H4 (cell line): ENCODE measurements around the gene UBR7. TPM values are rescaled to one million over a fixed set of nuclear protein-coding genes. Genes with fewer than 3 reads are reported as not detected.
"Not testable (repeated sequence)": the region's sequence is repeated elsewhere in the genome, so short reads cannot be mapped to it uniquely, and the experiment has no call there.

Experiments
- DNase-seq: peaks from one replicate; pipeline ENCODE4 v3.0.0-alpha.2; 2015; ENCODE audit warnings: low spot score
- total RNA-seq: library from RNA; depleted of rRNA; stranded (reverse); fragments of >200 nt; shearing (Covaris generic); gene quantifications from 2 replicates; pipeline ENCODE4 v1.2.3, GENCODE V29; 2014; rRNA removed

The UBR7 gene
- total RNA-seq: 28.4 and 39.5 TPM in 2 replicates

GRCh38 chr14:93206793-93207467 lies at the start of gene UBR7, which contains the start of gene GON7:
Gene UBR7, plus strand, starts transcription at chr14:93207256. Its CDS starts 36 bp downstream, at chr14:93207292.
Gene GON7, minus strand, starts transcription at chr14:93207065. Its CDS starts 28 bp downstream, at chr14:93207037.
- peak; percentile 97 for DNase-seq

GRCh38 chr14:93158349-93158748 lies 48.7 kb upstream of the UBR7 start:
- DNase-seq: not testable (repeated sequence)

GRCh38 chr14:93159625-93160352 lies 47.3 kb upstream of the UBR7 start:
- not testable (repeated sequence) for DNase-seq

GRCh38 chr14:93160353-93160801 lies 46.7 kb upstream of the UBR7 start:
- DNase-seq: peak; percentile 53

GRCh38 chr14:93161411-93161940 lies 45.6 kb upstream of the UBR7 start:
- no peak for DNase-seq

- DNase-seq: no peak
These were observed 43.5 kb upstream of the UBR7 start for GRCh38 chr14:93163564-93163963.

- DNase-seq: not testable (repeated sequence)
These were observed 41.5 kb upstream of the UBR7 start for GRCh38 chr14:93165271-93166265.

- not testable (repeated sequence) for DNase-seq
These were observed 38.4 kb upstream of the UBR7 start for GRCh38 chr14:93168610-93169009.

- DNase-seq: not testable (repeated sequence)
These were observed 37.4 kb upstream of the UBR7 start for GRCh38 chr14:93169619-93170018.

GRCh38 chr14:93170141-93170540 lies 36.9 kb upstream of the UBR7 start:
- DNase-seq: not testable (repeated sequence)

GRCh38 chr14:93171376-93171775 lies 35.7 kb upstream of the UBR7 start:
- peak; percentile 65 for DNase-seq

GRCh38 chr14:93173943-93174395 lies 33.1 kb upstream of the UBR7 start:
- no peak for DNase-seq

GRCh38 chr14:93174731-93175130 lies 32.3 kb upstream of the UBR7 start:
- not testable (repeated sequence) for DNase-seq

- no peak for DNase-seq
These were observed 31.6 kb upstream of the UBR7 start for GRCh38 chr14:93175492-93175891.

- no peak for DNase-seq
These were observed 23.3 kb upstream of the UBR7 start for GRCh38 chr14:93183596-93184317.

GRCh38 chr14:93184391-93185348 lies 22.4 kb upstream of the UBR7 start, which contains the start of the genes LYSET and MOAP1:
Gene LYSET, plus strand, starts transcription at chr14:93185317. Its CDS starts 89 bp downstream, at chr14:93185406.
Gene MOAP1, minus strand, starts transcription at chr14:93184897. Its CDS starts 655 bp downstream, at chr14:93184242.
- peak; percentile 79 for DNase-seq

- DNase-seq: no peak
These were observed 21.7 kb upstream of the UBR7 start for GRCh38 chr14:93185349-93185720.

GRCh38 chr14:93186466-93186865 lies 20.6 kb upstream of the UBR7 start:
- no peak for DNase-seq

GRCh38 chr14:93186956-93187355 lies 20.1 kb upstream of the UBR7 start:
- DNase-seq: no peak
